ENCODE data around the gene ZNF263.

ZNF263 gene

DNA sequence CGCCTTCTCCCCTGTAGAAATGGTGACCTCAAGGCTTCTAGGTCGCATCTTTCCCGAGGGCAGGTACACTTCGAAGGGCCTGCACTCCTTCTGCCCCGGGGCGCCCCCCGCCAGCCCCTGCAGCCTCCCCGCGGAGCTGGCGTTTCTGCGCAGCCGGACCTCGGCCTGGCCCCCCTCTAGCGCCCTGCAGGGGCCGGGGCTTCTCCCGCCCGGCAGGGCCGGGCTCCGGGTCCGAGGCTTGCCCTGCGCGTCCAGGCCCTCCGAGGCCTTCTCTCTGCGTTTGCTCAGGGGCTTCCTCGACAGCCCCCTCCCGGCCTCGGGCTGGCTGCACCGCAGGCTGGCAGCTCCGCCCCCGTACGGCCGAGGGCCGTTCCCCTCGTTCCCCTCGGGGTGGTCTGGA, 29.0 kb upstream of the ZNF263 start:
- H3K9ac ChIP-seq: no peak overlapping the region
- TF ChIP-seq, protein P1, sequence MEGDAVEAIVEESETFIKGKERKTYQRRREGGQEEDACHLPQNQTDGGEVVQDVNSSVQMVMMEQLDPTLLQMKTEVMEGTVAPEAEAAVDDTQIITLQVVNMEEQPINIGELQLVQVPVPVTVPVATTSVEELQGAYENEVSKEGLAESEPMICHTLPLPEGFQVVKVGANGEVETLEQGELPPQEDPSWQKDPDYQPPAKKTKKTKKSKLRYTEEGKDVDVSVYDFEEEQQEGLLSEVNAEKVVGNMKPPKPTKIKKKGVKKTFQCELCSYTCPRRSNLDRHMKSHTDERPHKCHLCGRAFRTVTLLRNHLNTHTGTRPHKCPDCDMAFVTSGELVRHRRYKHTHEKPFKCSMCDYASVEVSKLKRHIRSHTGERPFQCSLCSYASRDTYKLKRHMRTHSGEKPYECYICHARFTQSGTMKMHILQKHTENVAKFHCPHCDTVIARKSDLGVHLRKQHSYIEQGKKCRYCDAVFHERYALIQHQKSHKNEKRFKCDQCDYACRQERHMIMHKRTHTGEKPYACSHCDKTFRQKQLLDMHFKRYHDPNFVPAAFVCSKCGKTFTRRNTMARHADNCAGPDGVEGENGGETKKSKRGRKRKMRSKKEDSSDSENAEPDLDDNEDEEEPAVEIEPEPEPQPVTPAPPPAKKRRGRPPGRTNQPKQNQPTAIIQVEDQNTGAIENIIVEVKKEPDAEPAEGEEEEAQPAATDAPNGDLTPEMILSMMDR (conservative IDR thresholded peaks at IDR 0.05; ENCODE audit: low read depth, low read length): no peak

DNA sequence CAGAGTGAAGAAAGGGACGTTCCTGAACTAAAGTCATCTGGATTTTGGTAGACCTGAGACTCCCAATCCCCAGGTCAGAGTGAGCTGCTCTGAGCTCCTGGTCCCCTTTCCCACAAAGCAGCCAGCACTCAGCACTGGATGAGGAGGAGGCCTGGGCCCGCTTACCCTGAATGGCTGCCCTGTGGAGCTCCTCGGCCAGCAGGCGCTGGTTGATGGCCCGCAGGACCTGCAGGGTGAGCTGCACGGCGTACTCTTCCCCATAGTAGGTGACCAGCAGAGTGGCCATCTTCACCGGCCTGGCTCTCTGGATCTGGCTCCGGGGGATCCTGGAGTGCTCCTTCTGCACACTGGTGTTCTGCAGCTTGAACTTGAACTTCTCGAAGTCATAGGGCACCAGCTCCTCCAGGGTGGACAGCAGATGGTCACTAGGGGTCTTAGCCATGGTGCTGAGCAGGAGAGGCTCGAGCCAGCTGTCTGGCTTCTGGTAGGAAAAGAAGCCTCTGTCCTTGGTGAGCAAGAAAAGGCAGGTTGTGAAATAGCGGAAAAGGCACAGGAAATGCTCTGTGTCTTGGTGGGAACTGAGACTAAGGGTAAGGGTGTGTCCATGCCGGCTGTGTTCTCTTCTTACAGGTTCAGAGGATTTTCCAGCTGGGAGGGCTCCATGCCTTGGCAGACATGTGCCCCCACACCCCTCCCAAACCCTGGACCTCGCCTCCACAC, 27.0 kb upstream of the ZNF263 start, which contains the start of gene MEFV:
MEFV (minus strand) TSS at position 488 of the 720 bp plus-strand sequence; CDS start at position 442, 46 bp downstream.
- Histone ChIP-seq H3K4me2 (no peak within 1 kb of the TSS), H3K27me3 (ENCODE audit: insufficient read depth, low read depth) (no peaks in the 10 kb centered on the region), H3K36me3 (ENCODE audit: insufficient read depth) (no peaks in the 10 kb centered on the region), H3K79me2 (ENCODE audit: insufficient read depth, low read depth) (no peaks in the 10 kb centered on the region), H3K27ac (no peak within 1 kb of the TSS), H3K9ac (no peak within 1 kb of the TSS), H3K4me3 (IDR thresholded peaks at IDR 0.05; ENCODE audit: insufficient read depth, low read depth, low read length) (no peak within 1 kb of the TSS), H2AFZ (ENCODE audit: low read depth) (no peak within 1 kb of the TSS), H3K4me1 (ENCODE audit: low read depth, poor library complexity, severe bottlenecking) (no peaks in the 10 kb centered on the region), H4K20me1 (ENCODE audit: insufficient read depth) (no peaks in the 10 kb centered on the region)
- TF ChIP-seq, protein P1 (conservative IDR thresholded peaks at IDR 0.05; ENCODE audit: low read depth, low read length): no peak

More for the DNA sequence above, 29.0 kb upstream of the ZNF263 start:
- Histone ChIP-seq H3K36me3 (ENCODE audit: insufficient read depth) (no peaks in the 10 kb centered on the region), H3K4me1 (ENCODE audit: low read depth, poor library complexity, severe bottlenecking) (no peaks in the 10 kb centered on the region), H3K27me3 (ENCODE audit: insufficient read depth, low read depth) (no peaks in the 10 kb centered on the region), H3K79me2 (ENCODE audit: insufficient read depth, low read depth) (no peaks in the 10 kb centered on the region), H2AFZ (ENCODE audit: low read depth) (no peak overlapping the region), H4K20me1 (ENCODE audit: insufficient read depth) (no peaks in the 10 kb centered on the region), H3K4me3 (IDR thresholded peaks at IDR 0.05; ENCODE audit: insufficient read depth, low read depth, low read length) (no peak overlapping the region), H3K4me2 (no peak overlapping the region), H3K27ac (no peak overlapping the region)

DNA sequence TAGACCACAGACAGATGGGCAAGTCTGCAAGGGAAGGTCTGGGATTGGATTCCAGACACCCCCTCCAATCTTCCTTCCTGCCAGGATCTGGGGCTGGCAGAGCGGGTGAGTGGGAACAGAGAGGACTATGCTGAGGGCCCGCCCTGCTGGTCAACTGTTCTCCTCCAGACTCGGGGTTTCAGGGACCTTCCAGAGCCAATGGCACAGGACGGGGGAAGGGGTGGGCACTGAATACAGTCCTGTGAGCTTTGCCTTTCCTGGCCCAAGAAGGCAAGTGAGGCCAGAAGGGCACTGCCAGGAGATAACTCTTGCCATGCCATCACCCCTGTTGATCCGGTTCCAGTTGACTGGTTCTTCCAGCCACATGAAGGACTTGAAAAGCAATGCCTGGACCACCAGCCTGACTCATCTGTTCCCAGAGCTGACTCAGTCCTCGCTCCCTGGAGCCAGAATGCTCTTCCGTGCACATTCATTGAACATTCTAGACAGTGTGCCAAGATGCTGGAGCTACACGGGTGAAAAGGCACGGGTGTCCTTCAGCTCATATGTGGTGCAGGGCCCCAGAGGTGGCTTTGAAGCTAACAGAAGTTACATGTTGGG, 26.3 kb upstream of the ZNF263 start:
- no peaks in the 10 kb centered on the region for H3K4me1 ChIP-seq (ENCODE audit: low read depth, poor library complexity, severe bottlenecking)

DNA sequence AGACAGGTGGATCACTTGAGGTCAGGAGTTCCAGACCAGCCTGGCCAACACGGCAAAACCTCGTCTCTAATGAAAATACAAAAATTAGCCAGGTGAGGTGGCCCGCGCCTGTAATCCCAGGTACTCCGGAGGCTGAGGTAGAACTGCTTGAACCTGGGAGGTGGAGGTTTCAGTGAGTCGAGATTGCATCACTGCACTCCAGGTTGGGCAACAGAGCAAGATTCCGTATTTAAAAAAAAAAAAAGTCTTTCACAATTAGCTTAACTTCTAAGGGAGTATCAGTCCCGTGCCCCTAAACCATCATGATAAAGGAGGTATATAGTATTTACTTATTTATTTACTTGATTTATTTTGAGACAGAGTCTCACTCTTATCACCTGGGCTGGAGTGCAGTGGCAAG, 23.5 kb upstream of the ZNF263 start:
- Histone ChIP-seq H4K20me1 (ENCODE audit: insufficient read depth) (no peaks in the 10 kb centered on the region), H3K4me1 (ENCODE audit: low read depth, poor library complexity, severe bottlenecking) (peaks cover 5% of the 10 kb centered on the region), H3K27me3 (ENCODE audit: insufficient read depth, low read depth) (no peaks in the 10 kb centered on the region), H3K36me3 (ENCODE audit: insufficient read depth) (no peaks in the 10 kb centered on the region), H3K27ac (no peak overlapping the region), H3K4me3 (IDR thresholded peaks at IDR 0.05; ENCODE audit: insufficient read depth, low read depth, low read length) (no peak overlapping the region), H2AFZ (ENCODE audit: low read depth) (no peak overlapping the region), H3K9ac (no peak overlapping the region), H3K4me2 (no peak overlapping the region), H3K79me2 (ENCODE audit: insufficient read depth, low read depth) (no peaks in the 10 kb centered on the region)
- TF ChIP-seq, protein P1 (conservative IDR thresholded peaks at IDR 0.05; ENCODE audit: low read depth, low read length): no peak

More for the DNA sequence above, 26.3 kb upstream of the ZNF263 start:
- Histone ChIP-seq H2AFZ (ENCODE audit: low read depth) (no peak overlapping the region), H3K4me2 (no peak overlapping the region), H3K9ac (no peak overlapping the region), H3K27ac (no peak overlapping the region), H3K4me3 (IDR thresholded peaks at IDR 0.05; ENCODE audit: insufficient read depth, low read depth, low read length) (no peak overlapping the region), H4K20me1 (ENCODE audit: insufficient read depth) (no peaks in the 10 kb centered on the region), H3K27me3 (ENCODE audit: insufficient read depth, low read depth) (no peaks in the 10 kb centered on the region), H3K79me2 (ENCODE audit: insufficient read depth, low read depth) (no peaks in the 10 kb centered on the region), H3K36me3 (ENCODE audit: insufficient read depth) (no peaks in the 10 kb centered on the region)
- TF ChIP-seq, protein P1 (conservative IDR thresholded peaks at IDR 0.05; ENCODE audit: low read depth, low read length): no peak
